Activated CD4-positive, alpha-beta T cell treated with anti-CD3 and anti-CD28 coated beads, Interleukin-2, amount 50 U/mL, for 4 hours (primary cell): ENCODE results near the gene EXOC3L1.

Experiments used
- DNase-seq, 2 experiments: peaks; one replicate each; pipeline ENCODE4 v3.0.0-alpha.2; 2020

EXOC3L1 gene, protein sequence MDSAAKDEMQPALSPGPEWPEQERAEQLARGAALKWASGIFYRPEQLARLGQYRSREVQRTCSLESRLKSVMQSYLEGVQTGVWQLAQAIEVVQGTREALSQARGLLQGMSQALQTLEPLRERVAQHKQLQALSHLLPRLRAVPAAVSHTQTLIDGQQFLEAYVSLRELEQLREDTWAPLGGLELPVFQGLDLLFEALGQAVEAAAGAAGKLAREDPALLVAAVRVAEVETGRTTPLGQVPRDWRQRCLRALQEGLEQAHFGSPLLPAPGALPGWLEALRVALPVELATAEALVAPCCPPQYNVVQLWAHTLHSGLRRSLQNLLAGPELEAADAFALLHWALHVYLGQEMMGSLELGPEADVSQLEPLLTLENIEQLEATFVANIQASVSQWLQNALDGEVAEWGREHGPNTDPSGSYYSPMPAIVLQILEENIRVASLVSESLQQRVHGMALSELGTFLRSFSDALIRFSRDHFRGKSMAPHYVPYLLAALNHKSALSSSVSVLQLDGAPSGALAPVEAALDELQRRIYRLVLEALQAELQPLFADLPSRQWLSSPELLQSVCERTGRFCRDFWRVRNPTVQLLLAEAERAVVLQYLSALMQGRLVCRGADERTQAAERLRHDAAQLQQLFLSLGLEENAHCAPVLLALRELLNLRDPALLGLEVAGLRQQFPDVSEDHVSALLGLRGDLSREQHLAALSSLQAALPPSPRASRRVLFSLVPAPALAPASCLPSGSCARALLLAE

DNA sequence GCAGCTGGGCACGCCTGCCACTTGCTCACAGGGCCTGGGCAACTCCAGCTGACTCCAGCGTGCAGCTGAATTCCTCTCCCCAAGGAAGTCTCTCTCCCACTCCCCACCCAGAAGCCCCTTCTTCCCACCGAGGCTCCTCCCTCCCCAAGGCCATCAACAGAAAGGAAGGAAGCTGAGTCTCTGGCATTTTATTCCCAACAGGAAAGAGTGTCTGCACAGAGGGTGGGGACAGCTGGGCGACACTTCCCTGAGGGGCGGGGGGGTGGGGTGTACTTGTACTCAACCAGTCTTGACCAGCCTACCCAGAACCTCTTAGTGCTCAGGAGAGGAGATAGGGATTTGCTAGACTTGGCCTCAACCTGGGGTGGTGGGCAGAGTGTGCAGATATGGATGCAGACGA, at the start of gene EXOC3L1:
Gene EXOC3L1 (minus strand): TSS at position 96 of the 400 bp plus-strand sequence. CDS start 460 bp downstream, outside the sequence.
- DNase-seq = no peak

DNA sequence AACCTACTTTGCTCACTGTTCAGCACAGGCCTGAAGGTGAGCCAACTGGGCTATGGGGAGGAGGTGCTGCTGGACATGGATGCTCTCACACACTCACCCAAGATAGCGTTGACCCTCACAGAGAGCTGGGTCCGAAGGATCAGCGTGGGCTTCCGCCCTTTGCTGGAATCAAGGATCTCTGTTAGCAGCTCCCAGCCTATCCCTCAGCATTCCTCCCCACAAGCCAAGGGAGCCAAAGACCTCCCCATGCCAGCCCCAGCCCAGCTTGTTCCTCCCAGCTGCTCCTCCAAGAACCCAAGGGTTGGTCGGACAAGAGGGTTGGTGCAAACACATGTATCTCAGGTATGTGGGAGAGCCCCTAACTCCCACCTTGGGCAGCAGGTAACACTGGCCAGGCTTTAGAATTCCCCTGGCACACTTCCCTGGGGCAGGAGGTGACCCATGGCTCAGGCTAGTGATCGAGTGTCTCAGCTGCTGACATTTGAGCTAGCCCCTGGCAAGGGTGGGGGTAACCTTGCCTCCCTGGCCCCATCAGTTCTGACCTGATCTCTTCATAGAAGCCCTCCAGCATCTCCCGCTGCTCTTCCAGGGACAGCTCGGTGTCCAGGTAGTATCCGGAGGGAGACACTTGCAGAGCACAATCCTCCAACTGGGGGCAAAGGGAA, 49.0 kb upstream of the EXOC3L1 start:
- DNase-seq = no peak

DNA sequence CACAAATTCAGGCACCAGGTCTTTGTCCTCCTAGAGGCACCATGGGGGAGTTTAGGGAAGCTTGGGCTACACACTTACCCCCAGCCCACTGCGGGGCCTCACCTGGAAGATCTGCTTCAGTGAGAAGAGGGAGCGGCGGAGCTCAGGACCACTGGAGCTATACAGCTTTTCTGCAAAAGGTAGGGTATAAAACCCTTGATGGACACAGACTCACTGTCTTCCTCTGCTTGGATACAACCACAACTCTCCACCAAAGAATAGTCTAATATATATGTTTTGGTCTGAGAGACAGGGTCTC, 48.3 kb upstream of the EXOC3L1 start:
- no peak for DNase-seq

DNA sequence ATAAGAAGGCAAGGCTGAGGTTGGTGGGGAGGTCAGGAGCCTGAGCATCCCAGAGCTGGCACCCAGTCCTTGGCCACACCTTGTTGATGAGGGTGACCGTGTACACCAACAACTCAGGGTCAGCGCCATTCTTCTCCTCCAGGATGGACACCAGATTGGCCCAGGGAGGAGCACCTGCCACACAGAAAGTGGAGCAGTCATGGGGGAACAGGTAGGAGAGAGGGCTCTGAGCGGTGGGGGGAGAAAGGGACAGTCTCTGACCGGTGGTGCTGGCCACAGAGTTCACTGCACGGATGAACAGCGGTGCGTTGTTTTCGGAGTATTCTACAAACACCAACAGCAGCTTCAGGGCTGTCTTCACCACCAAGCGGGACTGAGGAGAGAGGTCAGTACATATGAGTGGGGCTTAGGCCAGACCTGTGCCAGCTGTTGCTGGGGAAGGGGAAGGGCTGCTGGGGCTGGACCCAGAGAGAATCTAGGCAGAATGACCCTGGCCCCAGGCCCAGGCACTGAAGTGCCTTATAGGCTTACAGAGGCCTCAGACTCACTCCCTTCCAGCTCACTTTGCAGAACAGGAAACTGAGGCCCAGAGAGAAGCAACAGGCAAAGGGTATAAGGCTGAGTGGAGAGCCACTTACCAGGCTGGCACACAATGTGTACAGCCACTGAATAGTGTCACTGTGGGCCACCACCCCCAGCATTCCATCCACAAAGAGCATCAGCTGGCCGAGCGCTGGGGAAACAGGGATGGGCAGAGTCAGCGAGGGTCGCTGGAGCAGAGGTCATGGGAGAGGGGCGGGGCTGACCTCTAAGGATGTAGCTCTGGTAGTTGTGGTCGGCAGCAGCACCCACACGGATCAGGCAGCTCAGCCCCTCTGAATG, 47.7 kb upstream of the EXOC3L1 start:
- no peak for DNase-seq

DNA sequence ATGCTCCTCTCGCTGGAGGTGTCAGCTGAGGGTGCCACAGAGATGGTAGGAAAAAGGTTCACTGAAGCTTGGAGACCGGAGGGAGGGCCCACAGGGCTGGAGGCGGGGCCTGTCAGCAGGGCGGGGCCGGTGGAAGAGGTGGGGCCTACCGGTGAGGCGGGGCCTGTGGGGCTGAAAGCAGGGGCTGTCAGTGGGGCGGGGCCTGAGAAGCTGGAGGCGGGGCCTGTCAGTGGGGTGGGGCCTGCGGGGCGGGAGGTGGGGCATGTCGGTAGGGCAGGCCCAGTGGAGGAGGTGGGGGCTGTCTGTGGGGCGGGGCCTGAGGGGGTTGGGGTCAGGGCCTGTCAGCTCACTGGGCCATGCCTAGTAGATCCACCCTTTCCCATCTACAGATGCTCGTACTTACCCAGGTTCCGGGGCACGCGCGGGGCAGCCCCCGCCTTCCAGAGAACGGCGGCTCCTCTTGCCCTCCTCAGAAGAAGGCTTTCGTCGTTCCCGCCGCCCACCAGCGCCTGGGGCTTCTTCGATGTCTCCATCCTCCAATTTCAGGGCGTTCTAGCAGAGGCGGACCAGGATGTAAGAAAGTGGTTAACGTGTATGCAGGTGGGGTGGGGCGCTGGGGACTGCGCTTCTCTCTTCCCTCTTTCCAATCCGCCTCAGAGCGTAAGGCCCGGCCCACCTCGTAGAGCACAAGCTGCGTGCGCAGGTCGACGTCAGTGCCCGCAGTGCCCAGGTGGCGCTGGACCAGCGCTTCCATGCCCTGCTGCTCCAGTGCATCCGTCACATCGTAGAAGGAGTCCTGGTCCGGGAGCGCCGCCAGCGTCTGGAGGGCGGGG, 46.8 kb upstream of the EXOC3L1 start:
- peak; percentile 58 to 65 for DNase-seq

DNA sequence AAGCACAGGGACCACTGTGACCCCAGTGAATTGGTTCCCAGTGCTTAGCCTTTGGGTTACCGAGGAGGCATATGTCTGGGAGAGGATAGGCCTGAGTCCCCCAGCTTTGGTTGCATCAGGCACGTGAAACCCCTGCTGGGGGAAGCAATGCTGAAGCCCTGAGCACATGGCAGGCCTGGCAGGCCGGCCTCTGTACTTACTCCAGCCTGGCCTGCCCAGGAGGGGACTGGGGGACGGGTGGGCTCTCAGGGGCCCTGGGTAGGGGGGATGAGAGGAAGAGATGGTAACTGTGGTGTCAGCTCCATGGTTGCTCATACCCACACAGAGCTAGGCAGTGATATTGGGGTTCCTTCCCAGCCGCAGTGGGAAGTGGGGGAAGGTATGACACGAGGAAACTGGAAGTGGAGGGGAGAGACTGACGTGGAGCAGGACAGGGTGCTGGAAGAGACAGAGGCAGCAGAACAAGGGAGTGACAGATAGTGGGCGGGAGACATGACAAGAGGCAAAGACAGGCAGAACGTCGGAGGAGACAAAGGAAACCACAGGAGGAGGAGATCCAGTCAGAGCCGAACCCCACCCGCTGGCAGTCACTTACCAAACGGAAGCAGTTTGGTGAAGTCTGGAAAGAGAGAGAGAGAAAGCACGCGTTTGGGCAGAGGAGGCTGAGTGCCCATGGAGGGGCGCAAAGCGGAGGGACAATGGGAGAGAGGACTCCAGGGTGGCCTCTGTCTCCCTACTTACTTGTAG, 46.1 kb upstream of the EXOC3L1 start:
- DNase-seq = peak; percentile 51 to 52

DNA sequence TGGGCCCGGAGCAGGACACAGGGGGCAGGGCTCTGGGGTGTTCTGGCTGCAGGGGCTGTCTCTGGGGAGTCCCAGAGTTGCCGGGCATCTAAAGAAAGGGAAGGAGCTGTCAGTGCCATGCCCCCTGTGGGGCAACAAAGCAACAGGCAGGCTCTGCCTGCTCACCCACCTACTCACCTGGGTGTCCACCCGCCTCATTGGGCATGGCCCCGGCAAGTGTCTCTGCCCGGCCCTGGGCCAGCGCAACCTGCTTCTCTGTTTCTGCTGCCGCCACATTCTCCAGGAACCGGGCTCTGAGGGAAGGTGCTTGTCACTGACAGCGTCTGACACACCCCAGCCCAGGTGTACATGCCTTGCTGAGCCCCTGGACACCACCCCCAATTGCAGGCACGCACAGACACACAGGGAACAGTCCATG, 44.3 kb upstream of the EXOC3L1 start:
- no peak for DNase-seq

DNA sequence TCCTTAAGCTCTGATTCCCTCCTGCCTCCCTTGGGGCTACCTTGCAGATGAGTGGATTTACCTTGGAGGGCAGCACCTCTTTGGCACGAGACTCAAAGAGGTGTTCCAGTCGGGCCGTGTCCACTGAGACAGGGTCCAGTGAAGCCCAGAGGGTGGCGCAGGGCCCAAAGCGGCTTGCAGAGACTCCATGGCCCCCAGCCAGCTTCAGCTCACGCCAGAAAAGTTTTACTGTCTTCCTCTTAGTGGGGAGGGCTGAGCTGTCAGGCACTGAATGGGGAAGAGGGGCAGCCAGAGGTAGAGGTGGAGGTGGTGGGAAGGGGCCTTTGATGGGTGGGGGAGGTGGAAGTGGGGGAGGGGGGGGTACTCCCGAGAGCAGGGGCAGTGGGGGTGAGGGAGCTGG, 43.7 kb upstream of the EXOC3L1 start:
- DNase-seq = no peak

DNA sequence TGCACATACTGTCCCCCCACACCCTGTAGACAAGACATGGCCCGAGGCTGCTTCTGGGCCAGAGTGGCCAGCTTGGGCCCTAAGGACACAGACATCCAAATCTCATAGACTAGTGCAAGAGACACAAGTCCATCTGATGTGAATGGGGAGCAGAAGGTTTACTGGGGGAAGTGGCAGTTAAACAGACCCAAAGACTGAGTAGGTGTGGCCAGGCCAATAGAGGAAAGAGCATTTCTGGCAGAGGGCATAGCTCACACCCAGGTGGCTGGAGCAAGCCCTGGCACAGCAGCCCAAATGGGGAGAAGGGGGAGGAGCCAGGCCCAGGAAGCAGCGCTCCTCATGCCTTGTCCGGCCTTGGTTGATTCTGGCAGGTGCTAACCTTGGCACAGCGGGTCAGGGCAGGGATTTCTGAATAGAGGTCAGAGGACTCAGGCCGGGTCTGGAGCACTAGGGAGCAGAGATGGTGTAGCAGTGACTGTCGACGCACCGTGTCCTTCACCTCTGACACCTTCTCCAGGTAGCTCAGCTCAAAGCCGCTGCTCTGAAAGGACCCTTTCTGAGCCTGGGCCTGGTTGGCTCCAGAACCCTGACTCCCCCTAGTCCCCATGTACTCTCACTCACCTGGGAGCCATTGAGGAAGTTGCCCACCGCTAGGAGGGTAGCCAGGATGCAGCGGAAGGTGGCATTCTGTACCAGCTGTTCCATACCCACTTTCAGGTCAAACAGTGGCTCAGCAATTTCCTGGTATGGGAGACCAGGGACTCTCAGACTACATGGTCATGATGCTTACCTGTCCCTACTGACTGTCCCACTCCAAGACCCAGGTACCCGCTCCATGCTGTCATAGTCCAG, 41.1 kb upstream of the EXOC3L1 start:
- DNase-seq = no peak

DNA sequence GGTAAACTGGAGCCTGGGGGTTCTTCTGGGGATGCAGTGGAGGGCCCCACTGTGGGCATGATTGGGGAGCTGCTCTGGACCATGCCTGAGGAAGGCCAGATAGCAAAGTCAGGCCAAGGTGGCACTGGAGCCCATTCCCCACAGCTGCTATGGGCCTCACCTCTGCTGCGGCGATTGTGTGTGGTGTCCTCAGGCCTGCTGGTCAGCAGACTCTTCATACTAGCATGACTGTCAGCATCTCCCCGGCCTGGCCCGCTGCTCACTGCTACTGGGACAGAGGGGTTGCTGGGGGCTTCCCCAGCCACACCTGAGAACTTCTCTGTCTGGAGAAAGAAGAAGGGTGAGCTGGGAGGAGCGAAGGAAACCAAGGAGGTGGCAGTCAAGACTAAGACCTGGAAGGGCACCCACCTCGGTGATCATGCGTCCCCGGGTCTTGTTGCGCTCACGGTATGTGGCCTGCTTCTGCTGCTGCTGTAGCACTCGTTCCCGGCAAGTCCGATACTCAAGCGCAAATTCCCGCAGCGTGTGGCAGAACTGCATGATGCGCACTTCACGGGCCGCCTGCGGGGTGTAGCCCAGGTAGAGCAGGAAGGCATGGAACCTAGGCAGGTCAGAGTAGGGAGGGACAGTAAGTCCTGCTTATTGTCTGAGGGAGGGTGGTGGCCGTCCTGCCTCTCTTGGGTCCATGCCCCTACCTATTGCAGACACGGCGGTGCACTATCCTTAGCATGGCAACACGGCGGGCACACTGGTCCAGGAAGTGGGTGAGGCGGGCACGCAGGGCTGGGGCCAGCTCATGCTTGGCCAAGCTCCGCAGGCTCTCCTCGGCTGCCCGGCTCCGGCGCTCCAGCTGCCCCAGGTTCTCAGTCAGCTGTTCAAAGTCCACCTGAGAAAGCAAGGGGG, 40.2 kb upstream of the EXOC3L1 start:
- no peak for DNase-seq

DNA sequence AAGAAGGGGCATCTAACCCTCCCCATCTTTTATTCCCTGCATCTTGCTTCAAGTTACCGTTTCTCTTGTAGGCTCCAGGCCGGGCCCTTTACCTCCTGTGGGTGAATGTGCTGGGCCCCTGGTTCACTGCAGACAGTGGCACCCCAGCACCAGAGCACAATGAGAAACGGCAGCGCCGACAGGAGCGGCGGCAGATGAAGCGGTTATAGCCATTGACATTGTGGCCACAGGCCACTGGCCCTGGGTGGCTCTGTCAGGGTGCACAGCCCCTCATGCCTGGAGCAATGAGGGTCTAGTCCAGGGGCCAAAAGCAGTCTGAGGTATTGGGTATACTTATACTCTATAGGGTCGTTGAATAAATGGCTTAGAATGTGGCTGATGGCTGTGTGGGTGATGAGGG, 39.0 kb upstream of the EXOC3L1 start:
- no peak for DNase-seq

DNA sequence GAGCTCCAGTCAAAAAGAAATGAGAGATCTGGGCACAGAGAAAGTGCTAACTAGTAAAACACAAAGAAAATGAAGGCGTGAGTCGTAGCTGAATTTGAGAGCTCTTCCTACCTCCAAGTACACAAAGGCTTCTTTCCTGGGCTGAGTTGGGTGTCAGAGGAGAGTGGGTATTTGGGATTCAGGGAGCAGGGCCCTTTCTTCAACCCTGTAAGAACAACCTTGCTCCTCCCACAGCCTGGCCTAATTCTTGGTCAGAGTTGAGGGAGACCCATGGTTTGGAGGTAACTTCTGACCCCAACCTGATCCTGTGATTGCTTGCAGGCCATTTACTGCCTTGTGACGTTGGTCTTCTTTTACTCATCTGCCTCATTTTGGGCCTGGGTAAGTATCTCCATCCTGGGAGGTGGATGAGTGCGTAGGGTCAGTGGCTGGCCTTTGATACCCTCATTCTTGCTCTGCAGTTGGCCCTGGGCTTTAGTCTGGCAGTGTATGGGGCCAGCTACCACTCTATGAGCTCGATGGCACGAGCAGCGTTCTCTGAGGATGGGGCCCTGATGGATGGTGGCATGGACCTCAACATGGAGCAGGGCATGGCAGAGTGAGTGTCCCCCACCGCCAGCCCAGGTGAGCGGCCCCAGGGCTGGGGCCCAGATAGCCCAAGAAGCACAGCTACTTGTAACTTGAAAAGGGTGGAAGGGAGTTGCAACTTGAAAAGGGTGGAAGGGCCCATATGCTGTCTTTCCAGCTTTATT, 38.3 kb upstream of the EXOC3L1 start:
- no peak for DNase-seq

DNA sequence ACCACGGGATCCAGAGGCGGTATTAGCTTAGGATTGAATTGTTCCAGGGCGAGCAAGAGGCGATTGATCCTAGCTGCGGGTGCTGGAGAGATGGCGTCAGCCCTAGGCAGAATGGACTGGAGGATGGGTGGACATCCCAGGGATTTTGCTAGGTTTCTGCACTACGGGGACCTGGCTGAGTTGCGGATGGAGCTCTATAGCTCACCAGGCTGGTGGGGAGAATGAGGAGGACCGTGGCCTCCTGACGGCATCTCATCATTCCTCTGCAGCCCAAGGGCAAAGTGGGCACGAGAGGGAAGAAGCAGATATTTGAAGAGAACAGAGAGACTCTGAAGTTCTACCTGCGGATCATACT, 37.6 kb upstream of the EXOC3L1 start:
- DNase-seq = no peak

DNA sequence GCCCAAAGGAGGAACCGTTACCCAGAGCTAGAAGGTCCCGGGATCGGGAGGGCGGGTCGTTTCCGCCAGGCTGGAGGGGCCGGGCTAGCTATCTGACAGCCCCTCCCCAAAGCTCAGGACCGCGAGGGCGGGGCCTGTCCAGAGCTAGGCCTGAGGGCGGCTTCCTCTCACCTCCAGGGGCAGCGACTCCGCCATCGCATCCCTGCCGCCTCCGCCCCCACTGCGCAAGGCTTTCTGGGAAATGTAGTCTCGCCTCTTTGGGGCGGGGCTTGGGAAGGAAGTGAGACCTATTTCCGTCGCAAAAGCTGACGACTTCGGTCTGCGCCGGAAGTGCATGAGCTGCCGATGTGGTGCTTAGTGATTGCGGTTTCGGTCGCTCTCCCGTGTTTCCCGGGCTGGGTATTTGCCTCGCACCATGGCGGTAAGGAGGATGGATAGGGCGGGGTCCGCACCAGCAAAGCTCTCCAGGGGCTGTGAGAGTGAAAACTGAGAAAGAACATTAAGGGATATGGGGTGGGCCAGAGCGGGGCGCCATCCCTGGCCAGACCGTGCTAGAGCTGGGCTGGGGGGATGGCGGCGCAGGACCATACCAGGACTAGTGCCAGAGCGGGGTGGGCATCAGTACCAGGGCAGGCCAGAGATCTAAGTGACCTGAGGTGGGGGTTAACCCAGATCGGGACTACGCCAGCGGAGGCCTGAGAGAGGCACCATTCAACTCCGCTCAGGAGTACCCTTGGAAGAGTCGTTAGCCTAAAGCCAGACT, 37.0 kb upstream of the EXOC3L1 start, which contains the start of gene TMEM208:
Gene TMEM208 (plus strand): TSS at position 327 of the 763 bp plus-strand sequence. CDS start 89 bp downstream, at position 416.
- peak; percentile 96 to 98 for DNase-seq

DNA sequence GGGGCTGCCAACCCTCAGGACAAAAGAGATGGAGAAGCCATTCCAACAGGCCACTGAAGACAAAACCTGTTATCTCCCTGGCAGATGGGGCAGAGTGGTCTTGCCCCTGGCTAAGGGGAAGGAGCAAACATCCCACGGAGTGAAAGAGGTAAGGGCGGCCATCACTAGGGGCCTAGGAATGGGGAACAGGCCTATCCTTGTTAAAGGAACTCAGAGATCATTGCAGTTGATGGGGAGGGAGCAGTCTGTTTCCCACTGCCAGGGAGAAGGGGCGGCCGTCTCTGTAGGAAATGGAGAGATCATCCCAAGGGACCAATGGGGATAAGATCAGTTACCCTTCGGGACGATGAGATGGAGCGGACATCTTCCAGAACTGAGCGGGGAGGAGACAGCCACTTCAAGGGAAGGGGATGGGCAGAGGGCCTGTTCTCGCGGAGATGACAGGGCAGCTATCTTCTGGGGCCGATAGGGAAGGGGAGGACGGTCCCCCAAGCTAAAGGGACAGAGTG, 36.4 kb upstream of the EXOC3L1 start:
- DNase-seq = no peak

DNA sequence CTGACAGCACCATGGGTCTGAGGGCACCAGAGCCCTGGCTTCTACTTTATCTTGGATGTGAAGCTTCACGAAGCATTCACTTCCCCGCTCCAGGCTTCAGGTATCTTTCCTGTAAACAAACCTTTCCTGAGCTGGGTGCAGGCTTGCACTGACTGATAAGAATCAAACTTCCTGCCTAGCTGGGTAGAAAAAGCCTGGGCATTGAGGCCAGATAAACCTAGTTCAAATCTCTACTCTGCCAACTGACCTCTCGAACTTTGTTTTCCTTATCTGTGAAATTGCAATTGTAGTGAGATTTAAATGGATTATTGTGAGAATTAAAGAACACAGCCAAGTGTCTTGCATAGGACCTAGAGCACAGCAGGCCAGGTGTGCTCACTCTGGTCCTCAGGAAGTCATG, 34.1 kb upstream of the EXOC3L1 start:
- no peak for DNase-seq
